Effector memory CD4-positive, alpha-beta T cell (primary cell): ENCODE results near the gene RPP25.

Source experiments
- DNase-seq, 3 donors: peaks; one replicate each; pipeline ENCODE4 v3.0.0-alpha.2; 2020
- H3K27ac ChIP-seq: 2 replicates; pipeline ENCODE4 v1.7.0; 2013; ENCODE audit warnings: mild to moderate bottlenecking, low read length, moderate library complexity; ENCODE audit not compliant: insufficient read depth, poor library complexity, severe bottlenecking
- H3K27me3 ChIP-seq: replicated peaks from 2 replicates; pipeline ENCODE4 v1.7.0; 2013; ENCODE audit warnings: mild to moderate bottlenecking, low read length; ENCODE audit not compliant: insufficient read depth, control insufficient read depth, poor library complexity, severe bottlenecking
- H3K36me3 ChIP-seq: 2 replicates; pipeline ENCODE4 v1.7.0; 2013; ENCODE audit warnings: mild to moderate bottlenecking, low read length, moderate library complexity; ENCODE audit not compliant: control insufficient read depth, insufficient read depth
- H3K4me1 ChIP-seq: 2 replicates; pipeline ENCODE4 v1.7.0; 2013; ENCODE audit warnings: low read length, mild to moderate bottlenecking; ENCODE audit not compliant: control insufficient read depth, insufficient read depth, poor library complexity, severe bottlenecking
- H3K4me3 ChIP-seq: 2 replicates; pipeline ENCODE4 v1.7.0; 2013; ENCODE audit warnings: low read length, low read depth, mild to moderate bottlenecking; ENCODE audit not compliant: insufficient read depth, poor library complexity, severe bottlenecking
- H3K9me3 ChIP-seq: 2 replicates; pipeline ENCODE4 v1.7.0; 2013; ENCODE audit warnings: mild to moderate bottlenecking, low read length, moderate library complexity; ENCODE audit not compliant: control insufficient read depth

The RPP25 gene

DNA sequence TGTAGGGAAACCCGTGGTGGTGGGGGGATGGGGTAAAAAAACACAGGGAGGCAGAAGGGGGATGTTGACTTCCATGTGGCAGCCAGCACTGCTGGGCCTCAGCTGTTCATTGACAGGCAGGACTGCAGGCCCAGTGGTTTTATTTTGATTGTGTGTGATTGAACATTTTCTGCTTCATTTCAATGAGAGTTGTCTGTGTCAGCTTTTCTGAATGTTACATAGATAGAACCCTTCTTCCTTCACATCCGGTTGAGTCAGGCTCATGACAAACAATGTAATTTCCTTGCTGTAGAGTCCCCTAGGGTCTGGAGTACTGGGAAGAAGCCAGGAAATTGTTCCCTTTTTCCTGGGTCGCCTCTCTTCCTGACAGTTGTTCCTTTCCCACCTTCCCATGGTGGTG lies 8.2 kb upstream of the RPP25 start:
- H3K4me1 ChIP-seq = no peaks in the 10 kb centered on the region
- H3K4me3 ChIP-seq = no peak overlapping the region
- no peak for DNase-seq
- H3K27me3 ChIP-seq = no peaks in the 10 kb centered on the region
- no peak overlapping the region for H3K27ac ChIP-seq
- no peaks in the 10 kb centered on the region for H3K9me3 ChIP-seq
- no peaks in the 10 kb centered on the region for H3K36me3 ChIP-seq

DNA sequence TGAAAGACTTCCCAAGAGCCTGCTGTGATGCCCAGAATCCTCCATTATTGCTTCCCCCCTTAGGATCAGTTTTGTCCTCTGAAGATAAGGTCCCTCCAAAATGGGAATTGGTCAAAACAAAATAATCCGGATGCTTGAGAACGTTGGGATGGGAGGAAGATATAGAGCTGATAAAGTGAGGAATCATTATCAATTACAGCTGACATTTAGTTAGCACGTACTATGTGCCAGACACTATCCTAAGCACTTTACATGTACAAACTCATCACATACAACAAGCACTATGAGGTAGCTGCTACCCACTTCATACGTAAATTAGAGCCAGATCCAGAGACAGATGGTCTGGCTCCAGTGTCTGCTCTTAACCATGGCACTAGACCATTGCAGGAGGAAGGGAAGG lies 6.6 kb upstream of the RPP25 start:
- Histone ChIP-seq H3K4me3 (no peak overlapping the region), H3K36me3 (no peaks in the 10 kb centered on the region), H3K9me3 (no peaks in the 10 kb centered on the region), H3K27ac (no peak overlapping the region), H3K4me1 (peaks cover 10% of the 10 kb centered on the region), H3K27me3 (peaks cover 15% of the 10 kb centered on the region)
- no peak for DNase-seq

DNA sequence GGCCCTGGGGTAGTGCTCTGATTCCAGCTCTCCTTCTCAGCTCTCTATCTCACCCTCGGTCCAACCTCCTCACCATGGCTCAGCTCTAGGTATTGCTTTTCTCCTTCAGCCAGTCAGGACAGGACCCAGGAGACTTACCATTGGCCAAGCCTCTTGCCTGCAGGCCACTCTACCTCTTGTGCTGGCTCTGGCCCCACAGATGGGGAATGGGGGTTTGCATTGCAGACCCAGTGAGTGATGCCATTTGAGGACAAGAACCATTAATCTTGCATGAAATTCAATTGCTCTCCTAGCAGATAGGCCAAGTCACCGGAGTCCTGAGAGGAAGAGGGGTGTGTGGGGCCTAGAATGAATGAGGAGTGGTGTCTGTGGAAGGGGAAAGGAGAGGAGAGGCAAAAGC lies 6.1 kb upstream of the RPP25 start:
- Histone ChIP-seq H3K4me1 (peaks cover 15% of the 10 kb centered on the region), H3K9me3 (no peaks in the 10 kb centered on the region), H3K27ac (no peak overlapping the region), H3K36me3 (no peaks in the 10 kb centered on the region), H3K4me3 (no peak overlapping the region), H3K27me3 (peaks cover 20% of the 10 kb centered on the region)
- DNase-seq = no peak

DNA sequence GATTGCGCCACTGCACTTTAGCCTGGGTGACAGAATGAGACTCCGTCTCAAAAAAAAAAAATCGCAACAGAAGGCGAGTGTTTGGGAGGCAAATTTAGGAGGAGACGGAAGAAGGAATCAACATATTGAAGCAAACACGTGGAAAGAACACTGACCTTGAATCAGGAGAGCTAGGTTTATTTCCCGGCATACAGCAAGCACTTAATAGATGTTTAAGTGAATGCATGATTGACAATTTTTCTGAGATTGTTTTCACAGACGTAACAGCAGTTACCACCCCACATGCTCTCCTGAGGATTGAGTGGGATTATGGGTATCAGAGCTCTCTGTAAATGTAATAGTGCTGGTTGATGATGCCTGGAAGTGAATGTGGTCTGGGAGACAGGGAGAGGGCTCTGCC lies 5.6 kb upstream of the RPP25 start:
- peaks cover 19% of the 10 kb centered on the region for H3K4me1 ChIP-seq

DNA sequence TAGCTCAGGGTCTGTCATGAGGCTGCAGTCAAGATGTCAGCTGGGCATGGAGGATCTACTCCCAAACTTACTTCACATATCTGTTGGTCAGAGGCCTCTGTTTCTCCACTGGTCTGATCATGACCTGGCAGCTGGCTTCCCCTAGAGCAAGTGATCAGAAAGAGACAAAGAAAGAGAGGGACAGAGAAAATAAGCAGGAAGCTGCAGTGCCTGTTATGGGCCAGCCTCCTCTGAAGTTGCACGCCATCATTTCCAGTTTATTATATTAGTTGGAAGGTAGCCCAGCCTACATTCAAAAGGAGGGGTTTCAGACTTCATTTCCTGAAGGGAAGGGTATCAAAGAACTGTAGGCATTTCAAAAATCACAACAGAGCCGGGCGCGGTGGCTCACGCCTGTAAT lies 5.0 kb upstream of the RPP25 start:
- H3K36me3 ChIP-seq = no peaks in the 10 kb centered on the region
- DNase-seq = no peak

More for the DNA sequence above, 5.6 kb upstream of the RPP25 start:
- no peak for DNase-seq
- Histone ChIP-seq H3K9me3 (no peaks in the 10 kb centered on the region), H3K4me3 (no peak overlapping the region), H3K27ac (no peak overlapping the region), H3K36me3 (no peaks in the 10 kb centered on the region), H3K27me3 (peaks cover 25% of the 10 kb centered on the region)

DNA sequence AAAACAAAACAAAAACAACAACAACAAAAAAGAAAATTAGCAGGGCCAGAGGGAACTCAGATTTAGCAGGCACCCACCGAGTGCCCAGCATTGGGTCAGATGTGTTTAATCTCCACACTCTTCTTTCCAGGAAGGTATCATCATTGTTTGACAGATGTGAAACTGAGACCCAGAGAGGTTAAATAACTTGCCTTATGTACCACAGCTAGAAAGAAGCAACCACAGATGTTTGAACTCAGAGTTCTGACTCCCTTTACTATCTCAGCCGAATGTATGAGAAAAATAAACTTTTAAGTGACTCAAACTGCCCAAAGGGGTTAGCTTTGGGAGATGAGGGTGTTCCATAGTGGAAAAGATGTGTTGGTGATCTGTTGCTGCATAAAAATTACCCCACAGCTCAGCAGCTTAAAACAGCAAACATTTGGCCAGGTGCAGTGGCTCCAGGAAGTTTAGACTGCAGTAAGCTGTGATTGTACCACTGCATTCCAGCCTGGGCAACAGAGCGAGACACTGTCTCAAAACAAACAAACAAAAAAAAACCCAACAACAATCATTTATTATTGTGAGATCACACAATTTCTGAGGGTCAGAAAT lies 4.5 kb upstream of the RPP25 start:
- peaks cover 30% of the 10 kb centered on the region for H3K4me1 ChIP-seq
- no peak for DNase-seq
- no peaks in the 10 kb centered on the region for H3K36me3 ChIP-seq
- H3K27me3 ChIP-seq = peaks cover 30% of the 10 kb centered on the region
- H3K9me3 ChIP-seq = no peaks in the 10 kb centered on the region
- no peak overlapping the region for H3K4me3 ChIP-seq
- H3K27ac ChIP-seq = no peak overlapping the region

More for the DNA sequence above, 5.0 kb upstream of the RPP25 start:
- Histone ChIP-seq H3K4me3 (no peak overlapping the region), H3K27ac (no peak overlapping the region), H3K4me1 (peaks cover 25% of the 10 kb centered on the region), H3K9me3 (no peaks in the 10 kb centered on the region), H3K27me3 (peaks cover 30% of the 10 kb centered on the region)

DNA sequence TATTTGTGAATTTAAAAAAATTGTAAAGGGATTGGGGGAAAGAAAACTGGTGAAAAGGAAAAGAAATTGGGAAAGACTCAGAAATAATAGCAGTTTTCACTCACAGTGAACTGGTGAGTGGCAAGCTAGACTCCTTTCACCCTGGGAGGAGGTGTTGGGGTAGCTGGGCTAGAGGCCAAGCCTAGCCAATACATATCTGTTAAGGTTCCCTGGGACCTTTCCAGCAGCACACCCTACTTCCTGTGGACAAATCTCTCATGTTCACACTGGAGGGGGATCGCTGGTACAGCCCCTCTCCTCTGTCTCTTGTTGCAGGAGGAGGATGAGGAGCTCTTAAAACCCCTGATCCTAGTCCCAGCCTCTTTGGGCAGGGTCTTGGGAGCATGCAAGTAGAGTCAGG lies 3.7 kb upstream of the RPP25 start:
- Histone ChIP-seq H3K4me1 (peaks cover 36% of the 10 kb centered on the region), H3K27me3 (peaks cover 30% of the 10 kb centered on the region), H3K4me3 (no peak overlapping the region), H3K9me3 (no peaks in the 10 kb centered on the region), H3K27ac (no peak overlapping the region), H3K36me3 (no peaks in the 10 kb centered on the region)
- DNase-seq = no peak

DNA sequence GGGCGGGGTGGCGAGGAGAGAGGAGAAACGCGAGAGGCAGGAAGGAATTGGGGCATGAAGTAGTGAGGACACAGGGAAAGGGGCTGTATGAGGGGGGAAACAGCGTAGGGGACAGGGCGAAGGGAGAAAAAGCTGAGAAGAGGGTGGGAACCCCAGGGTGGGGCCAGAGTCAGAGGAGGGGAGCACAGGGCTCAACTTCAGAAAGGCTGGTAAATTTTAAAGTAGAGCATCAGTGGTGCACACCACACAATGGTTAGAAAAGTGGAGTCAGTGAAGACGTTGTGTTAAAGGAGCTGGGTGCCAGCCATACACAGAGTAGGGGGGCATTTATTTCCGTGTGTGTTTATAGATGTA lies 3.0 kb upstream of the RPP25 start:
- no peak overlapping the region for H3K4me3 ChIP-seq
- no peak overlapping the region for H3K27ac ChIP-seq
- H3K27me3 ChIP-seq = peaks cover 30% of the 10 kb centered on the region
- no peaks in the 10 kb centered on the region for H3K9me3 ChIP-seq
- no peaks in the 10 kb centered on the region for H3K36me3 ChIP-seq
- no peak for DNase-seq
- peaks cover 36% of the 10 kb centered on the region for H3K4me1 ChIP-seq

DNA sequence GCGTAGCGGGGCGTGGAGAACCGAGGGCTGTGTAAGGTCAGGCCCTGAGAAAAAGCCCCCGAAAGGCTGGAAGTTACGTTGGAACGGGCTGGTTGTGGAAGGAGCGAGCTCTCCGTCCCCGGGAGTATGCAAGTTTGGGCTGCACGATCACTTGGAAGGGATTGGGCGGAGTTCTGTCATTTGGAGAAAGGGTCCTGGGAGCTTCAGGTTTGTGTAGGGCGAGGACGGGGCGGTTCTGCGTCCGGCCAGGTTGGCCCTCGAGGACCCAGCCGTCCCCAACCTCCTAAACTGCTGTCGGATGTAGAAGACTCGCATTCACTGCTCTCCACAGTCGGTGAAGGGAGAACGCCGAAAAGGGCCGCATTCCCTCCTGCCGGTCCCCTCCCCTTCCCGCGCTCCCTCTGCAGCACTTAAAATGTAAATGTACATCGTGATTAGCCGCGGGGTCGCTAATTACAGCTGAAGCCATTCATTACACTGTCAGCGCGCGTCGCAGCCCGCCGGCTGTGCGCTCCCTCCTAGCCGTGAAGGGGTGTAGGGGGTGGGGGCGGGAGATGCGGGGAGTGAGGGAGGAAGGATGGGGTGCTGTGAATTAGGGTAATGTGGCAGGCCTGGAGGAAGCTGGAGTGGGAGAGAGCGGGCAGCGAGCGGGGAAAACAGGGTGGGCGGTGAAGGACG lies 2.5 kb upstream of the RPP25 start:
- Histone ChIP-seq H3K4me3 (no peak overlapping the region), H3K27ac (no peak overlapping the region), H3K9me3 (no peaks in the 10 kb centered on the region), H3K27me3 (peaks cover 30% of the 10 kb centered on the region), H3K4me1 (peaks cover 36% of the 10 kb centered on the region), H3K36me3 (no peaks in the 10 kb centered on the region)
- DNase-seq = no peak

DNA sequence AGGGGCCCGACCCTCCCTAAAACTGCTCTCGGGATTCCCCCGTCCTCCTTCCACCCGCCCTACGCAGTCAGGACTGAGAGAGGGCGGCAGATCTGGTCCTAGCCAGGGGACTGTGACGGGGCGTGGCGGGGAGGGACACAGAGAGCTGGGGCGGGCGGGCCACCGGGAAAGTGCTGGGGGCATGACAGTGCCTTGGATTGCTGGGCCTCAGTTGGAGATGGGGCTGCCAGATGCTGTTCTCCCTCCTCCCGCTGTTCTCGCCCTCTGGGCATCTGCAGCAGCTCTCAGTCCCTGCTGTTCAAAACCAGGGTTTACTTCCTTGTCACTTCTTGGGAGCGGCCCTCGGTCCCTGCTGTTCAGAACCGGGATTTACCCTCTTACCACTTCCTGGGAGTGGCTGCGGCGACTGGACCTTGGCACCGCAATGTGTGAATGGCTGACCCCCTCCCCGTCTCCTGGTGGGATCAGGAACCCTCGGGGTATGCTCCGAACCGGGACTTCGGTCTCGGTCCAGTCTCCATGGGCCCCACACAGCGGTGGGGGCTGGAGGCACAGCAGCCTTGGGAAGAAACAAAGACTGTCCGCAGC lies 1.8 kb upstream of the RPP25 start:
- H3K4me3 ChIP-seq = no peak overlapping the region
- no peak overlapping the region for H3K27ac ChIP-seq
- DNase-seq = no peak

More for the DNA sequence above, 1.8 kb upstream of the RPP25 start:
- H3K36me3 ChIP-seq = no peaks in the 10 kb centered on the region
- no peaks in the 10 kb centered on the region for H3K9me3 ChIP-seq
- H3K27me3 ChIP-seq = peaks cover 30% of the 10 kb centered on the region
- peaks cover 36% of the 10 kb centered on the region for H3K4me1 ChIP-seq
